Activated CD8-positive, alpha-beta memory T cell treated with anti-CD3 and anti-CD28 coated beads for 36 hours (primary cell): ENCODE measurements around the gene APLP1. TPM values are rescaled to one million over a fixed set of nuclear protein-coding genes. Genes with fewer than 3 reads are reported as not detected.

Source experiments
- CTCF ChIA-PET: fragments of 350-600 bp; sonication (Branson Sonifier 250); formaldehyde crosslinking; loops from one replicate; lab custom pipeline; 2021; ENCODE audit warnings: antibody characterized with exemption; lab: Charles Lee
- POLR2A ChIA-PET: fragments of 350-600 bp; sonication (Branson Sonifier 250); formaldehyde crosslinking; loops from one replicate; lab custom pipeline; 2021; ENCODE audit warnings: antibody characterized with exemption; lab: Charles Lee
- total RNA-seq, 2 experiments: library from RNA; stranded (reverse); gene quantifications; one replicate each; pipeline ENCODE4 v1.2.3, GENCODE V29; 2021

APLP1 gene
- total RNA-seq, 2 experiments from 2014 or later, result 0.61 to 1.7 TPM

GRCh38 chr19:35851213-35852028, 17.0 kb upstream of the APLP1 start:
- ChIA-PET POLR2A (no interaction called here), CTCF (no interaction called here)

GRCh38 chr19:35852029-35852780, 16.2 kb upstream of the APLP1 start, which contains the start of gene NPHS1:
Gene NPHS1, minus strand, starts transcription at chr19:35852504. Its CDS starts 667 bp downstream, at chr19:35851837.
- ChIA-PET CTCF (no interaction called here), POLR2A (no interaction called here)

- ChIA-PET POLR2A (no interaction called here), CTCF (no interaction called here)
Observed at GRCh38 chr19:35853038-35853756, 15.2 kb upstream of the APLP1 start.

- ChIA-PET POLR2A (no interaction called here), CTCF (interaction anchor here (1.3 kb wide), 2 partner anchors 12 to 162 kb away, joined by 4 read pairs; partner anchors contain the start of gene APLP1)
Observed at GRCh38 chr19:35856546-35857149, 11.7 kb upstream of the APLP1 start, which contains the start of gene KIRREL2. Gene KIRREL2, plus strand, starts transcription at chr19:35856911. Its CDS starts 209 bp downstream, at chr19:35857120.

GRCh38 chr19:35858311-35858710, 10.1 kb upstream of the APLP1 start:
- ChIA-PET POLR2A (no interaction called here), CTCF (no interaction called here)

GRCh38 chr19:35859414-35859813, 9.0 kb upstream of the APLP1 start:
- POLR2A ChIA-PET, result no interaction called here
- CTCF ChIA-PET, result no interaction called here

GRCh38 chr19:35860436-35860817, 7.9 kb upstream of the APLP1 start:
- ChIA-PET POLR2A (no interaction called here), CTCF (no interaction called here)

GRCh38 chr19:35860818-35861639, 7.3 kb upstream of the APLP1 start:
- ChIA-PET POLR2A (no interaction called here), CTCF (no interaction called here)

GRCh38 chr19:35861640-35862160, 6.7 kb upstream of the APLP1 start:
- CTCF ChIA-PET, result no interaction called here
- POLR2A ChIA-PET, result no interaction called here

GRCh38 chr19:35862528-35862927, 5.8 kb upstream of the APLP1 start:
- ChIA-PET CTCF (no interaction called here), POLR2A (no interaction called here)

- ChIA-PET CTCF (no interaction called here), POLR2A (no interaction called here)
Observed at GRCh38 chr19:35863018-35863417, 5.4 kb upstream of the APLP1 start.

- CTCF ChIA-PET, result interaction anchor here (1.0 to 2.6 kb wide), 4 partner anchors 11 to 64 kb away, joined by 3 to 9 read pairs (median 4); partner anchors contain the start of gene KIRREL2
- POLR2A ChIA-PET, result no interaction called here
Observed at GRCh38 chr19:35868823-35869326, 501 bp downstream of the APLP1 start.

GRCh38 chr19:35869327-35870123, 1.2 kb downstream of the APLP1 start:
- CTCF ChIA-PET, result interaction anchor here (1.6 to 2.6 kb wide), 2 partner anchors 11 to 62 kb away, joined by 5 to 9 read pairs; no protein-coding TSS in a partner anchor
- POLR2A ChIA-PET, result interaction anchor here (0.5 to 0.9 kb wide), 2 partner anchors 158 to 259 kb away, joined by 3 to 5 read pairs; no protein-coding TSS in a partner anchor

GRCh38 chr19:35870124-35870736, 1.9 kb downstream of the APLP1 start:
- POLR2A ChIA-PET, result interaction anchor here (0.8 to 0.9 kb wide), 2 partner anchors 13 to 159 kb away, joined by 3 to 10 read pairs; no protein-coding TSS in a partner anchor

GRCh38 chr19:35870798-35871197, 2.4 kb downstream of the APLP1 start:
- CTCF ChIA-PET, result no interaction called here
- POLR2A ChIA-PET, result interaction anchor here (0.8 kb wide), 1 partner anchor 13 kb away, joined by 10 read pairs; no protein-coding TSS in a partner anchor

More at GRCh38 chr19:35870124-35870736, 1.9 kb downstream of the APLP1 start:
- CTCF ChIA-PET, result interaction anchor here (1.6 kb wide), 1 partner anchor 61 kb away, joined by 5 read pairs; no protein-coding TSS in a partner anchor

GRCh38 chr19:35871611-35872010, 3.2 kb downstream of the APLP1 start:
- ChIA-PET CTCF (no interaction called here), POLR2A (no interaction called here)
